Progenitor cell of endocrine pancreas (in vitro differentiated cells): ENCODE results near the gene CMYA5. TPM values are rescaled to one million over a fixed set of nuclear protein-coding genes. Genes with fewer than 3 reads are reported as not detected.
"Not testable (repeated sequence)": the region's sequence is repeated elsewhere in the genome, so short reads cannot be mapped to it uniquely, and the experiment has no call there.

Experiments
- DNase-seq: peaks from one replicate; pipeline ENCODE4 v3.0.0; 2021; ENCODE audit warnings: low spot score; ENCODE audit not compliant: unreplicated experiment
- H3K27ac Mint-ChIP-seq: 2 replicates; pipeline ENCODE4 v1.8.0; 2021; ENCODE audit warnings: mild to moderate bottlenecking, moderate library complexity, mixed read lengths
- H3K27me3 Mint-ChIP-seq: 2 replicates; pipeline ENCODE4 v1.8.0; 2021; ENCODE audit warnings: mixed read lengths
- H3K36me3 Mint-ChIP-seq: 2 replicates; pipeline ENCODE4 v1.8.0; 2022; ENCODE audit warnings: mixed read lengths; ENCODE audit not compliant: insufficient read depth
- H3K4me1 Mint-ChIP-seq: 2 replicates; pipeline ENCODE4 v1.8.0; 2021; ENCODE audit warnings: low read depth, mixed read lengths
- H3K4me3 Mint-ChIP-seq: 2 replicates; pipeline ENCODE4 v1.8.0; 2021; ENCODE audit warnings: low read depth, mild to moderate bottlenecking, moderate library complexity, mixed read lengths
- H3K9me3 Mint-ChIP-seq: 2 replicates; pipeline ENCODE4 v1.8.0; 2021; ENCODE audit warnings: low read depth, mixed read lengths
- CTCF ChIP-seq: fragments of 200-600 bp; sonication (generic); IDR thresholded peaks from one replicate; pipeline ENCODE4 v1.5.0; 2021; ENCODE audit warnings: antibody characterized with exemption, mild to moderate bottlenecking; ENCODE audit not compliant: unreplicated experiment
- total RNA-seq: library from RNA; stranded (reverse); gene quantifications from 2 replicates; pipeline ENCODE4 v1.2.1, GENCODE V29; 2021

CMYA5 gene
- total RNA-seq, 1 donor from 2014 or later: 1.1 TPM

- H3K27me3 Mint-ChIP-seq: no peaks in the 10 kb centered on the region
- no peaks in the 10 kb centered on the region for H3K9me3 Mint-ChIP-seq
- no peaks in the 10 kb centered on the region for H3K36me3 Mint-ChIP-seq
- no peak overlapping the region for H3K4me3 Mint-ChIP-seq
- H3K27ac Mint-ChIP-seq: no peak overlapping the region
- DNase-seq: no peak
- no peak for TF ChIP-seq CTCF
- H3K4me1 Mint-ChIP-seq: peaks cover 5% of the 10 kb centered on the region
Measured at GRCh38 chr5:79759436-79759835, 69.8 kb downstream of the CMYA5 start.

GRCh38 chr5:79759848-79760247 is 70.2 kb downstream of the CMYA5 start:
- no peaks in the 10 kb centered on the region for H3K9me3 Mint-ChIP-seq
- no peak overlapping the region for H3K4me3 Mint-ChIP-seq
- no peaks in the 10 kb centered on the region for H3K27me3 Mint-ChIP-seq
- DNase-seq: no peak
- H3K36me3 Mint-ChIP-seq: no peaks in the 10 kb centered on the region
- peaks cover 2% of the 10 kb centered on the region for H3K4me1 Mint-ChIP-seq
- TF ChIP-seq CTCF: no peak
- H3K27ac Mint-ChIP-seq: no peak overlapping the region

GRCh38 chr5:79762929-79763328 is 73.3 kb downstream of the CMYA5 start:
- DNase-seq: no peak
- no peak for TF ChIP-seq CTCF
- Mint-ChIP-seq H3K9me3 (peaks cover 13% of the 10 kb centered on the region), H3K4me1 (no peaks in the 10 kb centered on the region), H3K27me3 (no peaks in the 10 kb centered on the region), H3K4me3 (no peak overlapping the region), H3K27ac (no peak overlapping the region), H3K36me3 (no peaks in the 10 kb centered on the region)

- peaks cover 21% of the 10 kb centered on the region for H3K9me3 Mint-ChIP-seq
- not testable (repeated sequence) for H3K27me3 Mint-ChIP-seq, H3K36me3 Mint-ChIP-seq, H3K4me1 Mint-ChIP-seq, H3K27ac Mint-ChIP-seq, DNase-seq, H3K4me3 Mint-ChIP-seq
Measured at GRCh38 chr5:79764147-79764546, 74.5 kb downstream of the CMYA5 start.

GRCh38 chr5:79771387-79771786 is 81.8 kb downstream of the CMYA5 start:
- TF ChIP-seq CTCF: no peak
- Mint-ChIP-seq H3K27me3 (no peaks in the 10 kb centered on the region), H3K9me3 (peaks cover 20% of the 10 kb centered on the region), H3K4me3 (no peak overlapping the region), H3K36me3 (no peaks in the 10 kb centered on the region), H3K4me1 (peaks cover 4% of the 10 kb centered on the region), H3K27ac (no peak overlapping the region)
- DNase-seq: no peak

GRCh38 chr5:79772651-79773050 is 83.0 kb downstream of the CMYA5 start:
- no peak for DNase-seq
- H3K4me3 Mint-ChIP-seq: no peak overlapping the region
- TF ChIP-seq CTCF: no peak
- peaks cover 12% of the 10 kb centered on the region for H3K9me3 Mint-ChIP-seq
- H3K36me3 Mint-ChIP-seq: no peaks in the 10 kb centered on the region
- peaks cover 4% of the 10 kb centered on the region for H3K4me1 Mint-ChIP-seq
- no peak overlapping the region for H3K27ac Mint-ChIP-seq
- no peaks in the 10 kb centered on the region for H3K27me3 Mint-ChIP-seq
